CD4-positive, alpha-beta T cell treated with Interleukin-12 subunit alpha and Interleukin-12 subunit beta, for 1 hour (primary cell): ENCODE results near the gene ITPR1.

ENCODE experiments used
- DNase-seq: peaks from one replicate; pipeline ENCODE4 v3.0.0-alpha.2; 2020

The ITPR1 gene

DNA sequence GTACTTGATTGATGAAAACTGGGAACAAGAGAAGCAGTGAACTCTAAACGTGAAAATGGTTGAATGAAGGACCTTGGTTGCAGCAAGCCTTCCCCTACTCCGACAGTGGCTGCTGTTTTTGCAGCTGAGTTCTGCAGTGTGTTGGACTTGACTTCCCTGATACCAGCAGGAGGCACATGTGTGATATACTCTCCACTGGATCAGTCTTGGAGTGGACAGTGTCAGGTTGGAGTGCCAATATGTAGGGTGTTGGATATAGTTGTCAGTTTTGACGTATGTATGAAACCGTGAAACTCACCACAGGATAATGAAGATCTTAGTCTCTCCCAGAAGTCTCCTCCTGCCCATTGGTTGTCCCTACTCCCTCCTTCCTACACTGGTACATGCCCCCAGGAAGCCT is 106.5 kb downstream of the ITPR1 start:
- no peak for DNase-seq

DNA sequence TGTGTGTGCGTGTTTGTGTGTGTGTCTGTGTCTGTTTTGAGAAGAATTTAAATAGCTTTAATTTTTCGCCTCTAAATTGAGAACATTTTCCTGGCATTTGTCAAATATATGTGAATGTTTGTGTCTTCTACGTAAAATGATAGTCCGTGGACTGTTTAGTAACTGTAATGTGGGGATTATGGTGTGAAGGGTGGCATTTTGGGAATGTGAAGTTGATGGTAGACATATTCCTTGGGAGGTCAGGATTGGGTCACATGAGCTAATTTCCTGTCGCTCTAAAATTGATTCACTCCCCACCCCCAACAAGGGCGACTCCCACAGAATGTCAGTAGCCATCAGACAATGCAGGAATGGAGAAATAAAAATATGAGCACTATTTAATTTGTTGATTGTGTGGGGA is 107.3 kb downstream of the ITPR1 start:
- DNase-seq, result no peak

DNA sequence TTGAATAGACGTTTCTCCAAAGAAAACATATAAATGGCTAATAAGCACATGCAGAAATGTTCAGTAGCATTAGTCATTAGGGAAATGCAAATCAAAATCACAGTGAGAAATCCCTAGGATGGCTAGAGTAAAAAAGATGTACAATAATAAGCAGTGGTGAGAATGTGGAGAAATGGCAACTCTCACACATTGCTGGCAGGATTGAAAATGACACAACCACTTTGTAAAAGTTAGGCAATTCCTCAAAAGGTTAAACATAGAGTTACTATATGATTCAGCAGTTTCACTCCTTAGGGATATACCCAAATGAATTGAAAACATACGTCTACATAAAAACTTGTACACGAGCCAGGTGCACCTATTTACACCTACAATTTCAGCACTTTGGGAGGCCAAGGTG is 108.7 kb downstream of the ITPR1 start:
- no peak for DNase-seq

DNA sequence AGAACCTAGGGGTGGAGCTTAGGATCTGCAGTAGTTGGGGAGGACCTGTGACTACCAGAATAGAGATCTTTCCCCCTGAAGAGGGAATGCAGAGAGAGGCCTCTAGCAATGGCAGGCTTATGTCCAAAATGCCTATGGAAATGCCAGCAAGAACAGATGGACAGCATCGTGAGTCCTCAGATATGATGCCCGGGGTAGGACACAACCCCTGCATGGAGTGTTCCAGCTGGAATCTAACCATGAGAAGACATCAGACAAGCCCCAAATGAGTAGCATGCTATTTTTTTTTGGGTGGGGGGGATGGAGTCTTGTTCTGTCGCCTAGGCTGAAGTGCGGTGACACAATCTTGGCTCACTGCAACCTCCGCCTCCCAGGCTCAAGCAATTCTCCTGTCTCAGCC is 111.5 kb downstream of the ITPR1 start:
- DNase-seq, result no peak

DNA sequence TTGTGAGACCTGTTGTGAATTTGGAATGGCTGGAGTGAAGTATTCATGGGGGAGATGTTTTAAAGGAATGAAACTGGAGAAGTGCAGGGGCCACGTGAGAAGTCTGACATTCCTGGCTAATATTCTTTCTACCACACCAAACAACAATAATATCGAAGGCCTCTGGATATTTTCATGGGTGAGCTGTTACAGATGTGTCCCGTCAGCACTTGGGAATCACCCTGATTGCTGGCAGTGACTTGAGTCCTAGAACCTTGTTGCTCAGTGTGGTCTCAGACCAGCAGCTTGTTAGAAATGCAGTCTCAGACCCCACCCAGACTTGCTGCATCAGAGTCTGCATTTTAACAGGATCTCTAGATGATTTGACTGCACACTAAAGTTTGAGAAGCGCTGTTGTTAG is 113.8 kb downstream of the ITPR1 start:
- DNase-seq, result no peak

DNA sequence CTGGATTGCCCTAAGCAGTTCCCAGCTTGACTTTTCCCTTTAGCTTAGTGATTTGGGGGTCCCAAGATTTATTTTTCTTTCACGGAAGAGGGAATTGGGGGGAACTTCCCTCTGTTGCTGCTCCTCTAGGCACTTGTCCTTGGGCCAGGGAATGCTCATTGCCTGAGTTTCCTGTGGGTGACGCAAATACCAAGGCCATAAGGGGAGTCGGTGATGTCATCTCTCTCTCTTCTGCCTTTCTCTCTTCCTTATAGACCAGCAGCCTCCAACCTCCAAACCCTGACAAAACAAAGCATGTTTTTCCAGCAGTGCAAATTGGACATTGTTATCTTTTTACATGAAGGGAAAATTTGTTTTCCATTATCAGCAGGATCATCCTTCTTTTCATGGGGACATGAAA is 120.2 kb downstream of the ITPR1 start:
- DNase-seq, result no peak

DNA sequence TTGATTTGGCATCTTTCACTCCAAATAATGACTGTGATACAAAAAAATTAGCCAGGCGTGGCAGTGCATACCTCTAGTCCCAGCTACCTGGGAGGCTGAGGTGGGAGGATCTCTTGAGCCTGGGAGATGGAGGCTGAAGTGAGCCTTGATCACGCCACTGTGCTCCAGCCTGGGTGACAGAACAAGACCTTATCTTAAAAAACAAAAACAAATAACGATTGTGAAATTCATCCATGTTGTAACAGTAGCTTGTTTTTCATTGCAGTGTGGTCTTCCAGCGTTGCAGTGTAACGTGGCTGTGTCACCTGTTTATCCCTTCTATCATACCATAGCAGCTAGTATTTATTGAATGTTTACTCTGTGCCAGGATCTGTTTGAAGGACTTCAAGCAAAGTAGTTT is 120.9 kb downstream of the ITPR1 start:
- no peak for DNase-seq

DNA sequence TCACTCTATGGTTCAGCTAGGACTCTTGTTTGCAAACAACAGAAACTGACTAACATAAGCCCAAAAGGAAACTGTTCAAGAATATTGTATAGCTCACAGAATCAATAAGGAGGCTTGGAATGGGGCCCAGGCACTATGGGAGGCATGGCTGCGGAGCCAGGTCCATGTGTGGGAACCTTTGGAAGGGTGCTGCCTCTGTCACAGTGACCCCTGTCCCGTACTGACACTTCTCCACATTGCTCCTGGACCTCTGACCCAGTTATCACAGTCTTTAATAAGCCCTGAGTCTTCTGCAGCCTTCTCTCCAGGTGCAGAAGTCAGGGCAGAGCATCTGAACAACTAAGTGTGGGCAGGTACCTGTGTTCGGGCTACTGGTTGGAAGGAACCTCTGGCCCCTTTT is 121.8 kb downstream of the ITPR1 start:
- no peak for DNase-seq

DNA sequence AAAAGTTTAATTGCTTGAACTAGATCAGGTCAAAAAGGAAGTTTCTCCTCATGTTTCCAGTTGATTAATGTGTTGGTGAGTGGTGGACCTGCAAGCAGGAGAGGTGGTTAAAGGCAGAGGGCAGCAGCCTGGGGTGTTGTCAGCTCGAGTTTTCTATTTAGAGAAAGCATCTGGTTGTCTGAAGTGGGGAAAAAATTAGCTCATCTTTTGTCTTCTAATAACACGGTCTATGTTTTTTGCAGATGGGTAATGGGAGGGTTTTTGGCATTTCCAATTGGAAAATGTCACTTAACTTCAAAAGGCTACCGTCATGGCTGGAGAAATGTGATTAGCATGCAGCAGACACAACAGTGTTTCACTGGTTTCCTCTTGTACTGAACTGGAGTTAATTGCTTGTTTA is 122.6 kb downstream of the ITPR1 start:
- no peak for DNase-seq

DNA sequence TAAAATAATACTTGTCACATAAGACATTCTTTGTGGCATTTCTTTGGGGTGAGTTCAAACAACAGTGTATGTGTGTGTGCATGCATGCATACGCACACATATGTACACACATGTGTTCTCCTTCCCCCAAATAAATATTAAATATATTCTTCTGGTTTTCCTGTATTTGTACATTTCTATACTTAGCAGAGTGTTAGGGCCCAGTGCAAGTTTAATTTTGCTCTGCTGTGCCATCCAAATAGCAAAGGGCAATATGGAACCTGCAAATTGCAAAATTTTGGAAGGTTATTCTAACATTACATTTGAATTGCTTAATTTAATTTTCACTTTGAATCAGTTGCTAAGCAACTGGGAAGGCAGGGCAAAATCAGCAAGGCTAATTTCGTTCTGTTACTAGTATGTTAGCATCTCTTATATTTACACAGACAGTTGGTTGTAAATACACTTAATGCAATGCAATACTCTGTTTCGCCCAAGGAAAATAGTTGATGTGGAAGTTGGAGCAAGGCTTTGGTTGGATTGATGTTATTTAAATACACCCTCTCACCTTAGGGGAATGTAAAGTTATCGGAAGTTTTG is 130.4 kb downstream of the ITPR1 start:
- DNase-seq, result no peak

DNA sequence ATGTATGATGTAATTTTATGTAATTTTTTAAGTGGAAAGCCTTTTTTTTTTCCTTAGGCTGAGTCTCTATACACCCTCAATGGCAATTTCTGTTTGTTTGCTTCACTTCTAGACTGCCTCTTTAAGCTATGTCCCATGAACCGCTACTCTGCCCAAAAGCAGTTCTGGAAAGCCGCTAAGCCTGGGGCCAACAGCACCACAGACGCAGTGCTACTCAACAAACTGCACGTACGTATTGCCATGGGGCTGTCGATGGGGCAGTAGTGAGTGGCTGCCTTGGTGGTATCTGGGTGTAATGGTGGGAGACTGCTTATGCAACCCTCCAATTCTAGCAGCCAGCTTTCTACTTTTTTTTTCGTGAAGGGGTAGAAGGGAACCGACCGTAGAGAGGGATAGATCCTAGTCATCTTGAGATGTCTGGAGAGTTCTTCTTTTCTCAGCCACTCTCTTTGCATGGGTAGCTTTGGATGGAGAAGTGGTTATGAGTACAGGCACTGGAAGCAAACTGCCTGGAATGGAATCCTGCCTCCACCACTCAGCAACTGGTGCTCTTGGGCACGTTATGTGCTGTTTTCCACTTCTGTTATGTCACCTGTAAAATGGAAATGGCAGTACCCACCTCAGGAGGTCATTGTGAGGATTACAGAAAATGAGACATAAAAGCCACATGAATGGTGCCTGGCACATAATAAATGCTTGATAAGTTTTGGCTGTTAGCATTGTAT is 134.7 kb downstream of the ITPR1 start:
- no peak for DNase-seq

DNA sequence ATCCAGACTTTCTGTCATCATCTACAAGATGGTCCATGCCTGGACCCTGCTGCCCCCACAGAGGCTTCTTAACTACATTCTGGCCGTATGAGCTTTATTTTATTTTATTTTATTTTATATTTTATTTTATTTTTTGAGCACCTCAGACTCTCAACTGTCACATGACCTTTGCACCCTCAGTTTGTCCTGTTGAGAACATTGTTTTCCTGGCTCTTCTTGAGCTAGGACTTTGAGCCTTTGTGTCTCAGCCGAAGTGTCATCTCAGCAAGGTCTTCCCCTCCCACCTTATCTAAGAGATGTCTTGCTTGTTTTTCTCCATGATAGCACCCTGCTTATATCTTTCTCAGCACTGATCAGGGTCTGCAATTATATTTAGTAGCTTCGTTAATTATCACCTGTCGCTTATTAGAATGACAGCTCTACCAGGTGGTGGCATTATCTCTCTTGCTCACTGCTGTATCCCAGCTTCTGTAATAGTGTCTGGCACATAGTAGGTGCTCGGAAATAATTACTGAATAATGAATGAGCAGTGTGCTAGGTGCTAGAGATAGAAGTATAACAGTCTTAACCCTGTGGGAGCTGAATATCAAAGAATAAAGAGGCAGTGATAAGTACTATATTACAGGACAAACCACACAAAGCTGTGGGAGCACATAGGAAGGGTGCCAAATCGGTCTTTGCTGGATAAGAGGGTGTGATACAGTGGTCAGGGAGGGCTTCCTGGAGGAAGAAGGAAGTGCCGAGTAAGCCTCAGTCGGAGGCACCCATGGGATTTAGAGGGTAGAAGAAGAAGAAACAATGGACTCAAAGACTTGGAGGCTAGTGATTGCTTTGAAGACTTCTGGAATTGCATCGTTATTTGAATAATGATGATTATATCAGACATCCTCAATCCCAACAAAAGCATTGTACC is 136.2 kb downstream of the ITPR1 start:
- DNase-seq, result no peak

DNA sequence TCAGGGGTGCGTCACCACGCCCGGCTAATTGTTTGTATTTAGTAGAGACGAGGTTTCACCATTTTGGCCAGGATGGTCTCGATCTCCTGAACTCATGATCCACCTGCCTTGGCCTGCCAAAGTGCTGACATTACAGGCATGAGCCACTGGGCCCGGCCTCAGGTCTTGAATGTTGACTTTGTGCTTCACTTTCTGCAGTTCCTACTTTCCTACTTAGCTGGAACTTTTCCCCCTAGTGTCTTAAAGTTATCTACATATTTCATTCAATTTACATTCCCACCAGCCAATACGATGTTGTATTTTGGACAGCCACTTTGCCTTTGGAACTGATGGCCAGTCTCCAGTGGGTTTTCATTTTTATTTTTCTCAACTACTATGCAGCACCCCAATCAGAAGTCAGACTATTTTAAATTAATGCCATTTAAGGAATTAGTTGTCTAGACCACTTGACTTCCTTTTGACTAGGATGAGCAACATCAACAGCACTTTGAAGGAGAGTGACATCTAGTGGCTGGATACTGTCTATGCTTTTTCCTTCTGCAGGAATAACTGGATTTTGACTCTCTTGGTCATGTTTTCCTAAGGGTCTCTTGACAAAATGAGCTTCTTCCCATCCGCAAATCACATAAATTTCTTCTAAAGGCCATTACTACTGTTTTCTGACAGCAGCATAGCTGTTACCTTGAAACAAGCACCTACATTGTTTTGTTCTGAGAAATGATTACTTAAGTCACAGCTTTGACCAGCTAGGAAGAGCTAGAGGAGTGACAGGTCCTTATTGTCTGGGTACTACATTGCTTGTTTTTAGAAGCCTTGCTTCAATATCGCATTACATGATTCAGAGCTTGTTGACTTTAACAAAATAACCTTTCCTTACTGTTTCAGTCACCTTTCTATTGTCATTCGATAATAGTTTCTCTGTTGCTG is 140.2 kb downstream of the ITPR1 start:
- peak; percentile 51 for DNase-seq

DNA sequence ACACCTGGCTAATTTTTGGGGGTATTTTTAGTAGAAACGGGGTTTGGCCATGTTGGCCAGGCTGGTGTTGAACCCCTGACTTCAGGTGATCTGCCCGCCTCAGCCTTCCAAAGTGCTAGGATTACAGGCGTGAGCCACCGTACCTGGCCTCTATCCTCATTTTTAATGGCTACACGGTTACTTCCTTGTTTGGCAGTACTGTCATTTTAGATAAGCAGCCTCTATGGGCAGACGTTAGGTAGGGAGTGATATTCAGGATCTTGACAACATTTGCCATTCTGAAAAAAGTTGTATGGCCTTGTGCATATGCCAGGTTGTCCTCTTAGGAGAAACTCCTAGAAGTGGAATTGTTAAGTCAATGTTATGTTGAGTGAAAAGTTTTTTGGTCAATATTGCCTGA is 141.7 kb downstream of the ITPR1 start:
- no peak for DNase-seq

DNA sequence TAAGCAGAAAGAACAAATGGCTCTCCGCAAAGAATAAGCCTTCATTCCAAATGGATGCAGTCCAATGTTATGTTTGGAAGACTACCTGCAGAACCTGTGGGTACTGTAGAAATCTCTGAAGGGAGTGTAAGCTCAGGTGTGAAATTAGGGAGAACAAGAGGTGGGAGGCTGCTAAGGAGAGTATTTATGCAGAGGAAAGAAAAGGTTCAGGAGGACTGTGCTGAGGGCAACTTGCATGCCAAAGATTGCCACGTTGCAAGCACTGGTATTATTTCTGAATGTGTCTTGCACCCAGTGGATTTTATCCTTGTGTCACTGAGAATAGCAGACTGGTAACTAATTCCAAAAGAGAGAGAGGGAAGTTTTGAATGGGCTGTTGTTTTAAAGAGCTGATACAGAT is 144.1 kb downstream of the ITPR1 start:
- no peak for DNase-seq

DNA sequence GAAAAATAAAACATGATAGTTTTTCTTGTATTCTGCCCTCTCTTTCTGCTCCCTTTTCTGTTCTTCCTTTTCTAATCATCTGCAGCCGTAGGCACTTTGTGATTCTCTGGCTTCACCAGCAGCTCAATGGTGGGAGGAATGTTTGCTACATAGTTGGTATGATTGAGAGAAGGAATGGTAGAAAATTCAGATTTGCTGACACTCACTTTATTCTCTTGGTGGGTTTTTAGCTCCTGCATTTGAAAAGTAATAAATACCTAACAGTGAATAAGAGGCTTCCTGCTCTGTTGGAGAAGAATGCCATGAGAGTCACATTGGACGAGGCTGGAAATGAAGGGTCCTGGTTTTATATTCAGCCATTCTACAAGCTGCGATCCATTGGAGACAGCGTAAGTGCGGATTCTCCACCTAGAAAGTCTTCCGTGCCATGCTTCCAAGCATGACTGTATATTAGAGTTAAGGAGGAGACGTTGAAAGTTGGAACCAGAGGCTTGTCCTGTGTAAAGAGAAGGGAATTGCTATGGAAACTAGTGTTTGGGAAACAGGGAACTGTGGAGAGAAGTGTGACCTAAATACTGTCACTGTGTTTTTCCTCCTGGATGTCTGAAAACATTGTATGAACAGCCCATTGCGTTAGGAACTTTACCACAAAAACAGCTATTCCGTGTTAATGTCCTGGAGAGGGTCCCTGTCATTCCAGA is 148.9 kb downstream of the ITPR1 start:
- no peak for DNase-seq

DNA sequence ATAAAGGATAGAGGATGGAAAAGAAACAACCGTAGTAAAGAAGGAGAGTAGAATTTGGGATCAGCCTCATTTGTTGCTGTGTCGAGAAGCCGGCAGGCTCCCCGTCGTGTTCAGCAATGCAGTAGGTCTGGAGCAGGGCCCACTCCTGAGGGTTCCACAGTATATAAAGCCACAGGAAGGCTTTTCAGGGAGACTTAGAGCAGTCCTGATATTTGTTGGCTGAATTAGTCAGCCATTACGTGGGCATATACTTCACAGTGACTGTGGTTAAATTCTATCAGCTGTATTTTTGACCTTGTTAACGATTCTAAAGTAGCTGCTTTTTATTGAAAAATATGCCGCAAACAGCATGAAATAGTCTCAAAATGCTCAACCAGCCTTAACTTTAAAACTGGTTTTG is 149.5 kb downstream of the ITPR1 start:
- no peak for DNase-seq

DNA sequence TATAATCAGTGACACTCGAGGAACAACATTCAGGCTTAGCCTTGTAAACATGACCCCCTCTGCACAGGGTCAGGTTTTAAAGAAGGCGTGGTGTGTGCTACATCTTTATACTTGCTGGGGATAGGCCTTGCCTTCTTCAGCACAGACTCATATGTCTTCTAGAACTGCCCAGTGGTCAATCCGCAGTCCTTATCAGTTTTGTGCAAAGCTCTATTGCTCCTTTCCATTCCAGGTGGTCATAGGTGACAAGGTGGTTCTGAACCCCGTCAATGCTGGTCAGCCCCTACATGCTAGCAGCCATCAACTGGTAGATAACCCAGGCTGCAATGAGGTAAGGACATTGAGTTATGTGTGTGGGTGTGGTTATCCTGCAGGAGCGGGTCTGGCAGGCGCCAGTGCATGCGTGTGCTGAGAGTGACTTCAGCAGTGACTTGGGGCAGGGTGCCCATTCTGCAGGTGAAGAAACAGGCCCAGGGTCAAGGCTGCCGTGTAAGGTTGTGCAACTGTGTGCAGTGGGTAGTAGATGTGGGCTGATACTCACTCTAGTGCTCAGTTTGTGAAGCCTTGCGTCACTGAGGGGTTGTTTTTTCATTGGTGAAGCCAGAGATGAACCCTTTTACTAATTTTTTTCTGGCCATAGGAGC is 150.9 kb downstream of the ITPR1 start:
- no peak for DNase-seq

DNA sequence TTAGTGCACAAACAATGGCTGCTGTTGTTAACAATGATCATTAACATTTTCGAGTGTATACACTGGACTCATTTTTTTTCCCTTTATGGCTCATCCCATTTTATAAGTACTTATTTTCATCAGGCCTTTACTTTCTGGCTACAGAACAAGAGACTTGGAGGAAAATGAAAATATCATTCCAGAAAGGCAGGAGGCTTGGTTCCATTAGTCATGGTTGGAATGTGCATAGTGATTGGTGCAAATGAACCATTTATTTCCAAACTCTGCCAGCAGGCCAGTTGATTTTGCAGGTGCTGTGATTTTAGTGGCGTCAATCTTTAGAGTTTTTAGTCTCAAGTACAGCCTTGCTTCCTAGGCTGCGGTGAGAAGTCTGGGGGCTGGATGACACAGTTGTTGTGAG is 151.8 kb downstream of the ITPR1 start:
- DNase-seq, result no peak

DNA sequence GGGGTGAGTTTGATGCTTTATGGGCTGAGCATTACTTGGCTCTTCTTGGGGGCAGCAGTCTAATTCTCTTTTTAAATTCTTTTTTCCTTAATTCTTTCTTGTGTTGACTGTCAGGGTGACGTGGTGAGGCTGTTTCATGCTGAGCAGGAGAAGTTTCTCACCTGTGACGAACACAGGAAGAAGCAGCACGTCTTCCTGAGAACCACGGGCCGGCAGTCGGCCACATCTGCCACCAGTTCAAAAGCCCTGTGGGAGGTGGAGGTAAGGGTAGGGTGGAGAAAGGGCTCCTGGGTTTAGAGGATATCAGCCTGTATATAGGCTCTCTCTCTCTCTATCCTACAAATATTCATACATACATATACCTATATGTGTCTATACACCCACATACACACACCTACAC is 152.3 kb downstream of the ITPR1 start:
- DNase-seq, result no peak

DNA sequence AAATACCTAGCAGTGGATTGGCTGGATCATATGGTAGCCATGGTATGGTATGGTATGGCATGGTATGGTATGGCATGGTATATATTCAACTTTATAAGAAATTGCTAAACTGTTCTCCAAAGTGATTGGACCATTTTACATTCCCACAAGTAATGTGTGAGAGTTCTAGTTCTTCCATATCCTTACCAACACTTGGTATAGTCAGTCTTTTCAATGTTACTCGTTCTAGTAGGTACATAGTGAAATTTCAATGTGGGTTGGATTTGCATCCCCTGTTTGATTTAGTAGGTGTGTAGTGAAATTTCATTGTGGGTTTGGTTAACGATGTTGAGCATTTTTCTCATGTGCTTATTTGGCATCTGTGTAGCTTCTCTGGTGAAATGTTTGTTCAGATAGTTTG is 154.3 kb downstream of the ITPR1 start:
- DNase-seq, result no peak
